Astrocyte of the hippocampus (primary cell): Measurements from ENCODE around the gene CSF2.
"Not testable (repeated sequence)": the region's sequence is repeated elsewhere in the genome, so short reads cannot be mapped to it uniquely, and the experiment has no call there.

Experiments
- DNase-seq: peaks from one replicate; pipeline ENCODE4 v3.0.0; 2011; ENCODE audit warnings: low read depth, low spot score

Gene CSF2

GRCh38 chr5:132087176-132087575, 13.6 kb downstream of the CSF2 start:
- DNase-seq, result no peak

- no peak for DNase-seq
Observed at GRCh38 chr5:132087661-132088060, 14.1 kb downstream of the CSF2 start.

- no peak for DNase-seq
Observed at GRCh38 chr5:132089363-132089762, 15.8 kb downstream of the CSF2 start.

- DNase-seq, result peak; percentile 89
Observed at GRCh38 chr5:132090107-132090506, 16.5 kb downstream of the CSF2 start.

GRCh38 chr5:132093271-132093670, 19.7 kb downstream of the CSF2 start:
- no peak for DNase-seq

- peak; percentile 78 for DNase-seq
Observed at GRCh38 chr5:132094393-132095076, 20.9 kb downstream of the CSF2 start.

GRCh38 chr5:132095077-132095410, 21.5 kb downstream of the CSF2 start:
- DNase-seq, result no peak

- DNase-seq, result no peak
Observed at GRCh38 chr5:132095424-132095972, 21.9 kb downstream of the CSF2 start.

- DNase-seq, result no peak
Observed at GRCh38 chr5:132096904-132097303, 23.3 kb downstream of the CSF2 start.

GRCh38 chr5:132098151-132098594, 24.6 kb downstream of the CSF2 start:
- DNase-seq, result peak; percentile 33

GRCh38 chr5:132098621-132099020, 25.0 kb downstream of the CSF2 start:
- DNase-seq, result no peak

- DNase-seq, result no peak
Observed at GRCh38 chr5:132099076-132099748, 25.6 kb downstream of the CSF2 start.

- no peak for DNase-seq
Observed at GRCh38 chr5:132099905-132100304, 26.3 kb downstream of the CSF2 start.

- DNase-seq, result no peak
Observed at GRCh38 chr5:132100672-132101261, 27.2 kb downstream of the CSF2 start.

GRCh38 chr5:132101385-132101880, 27.8 kb downstream of the CSF2 start:
- no peak for DNase-seq

- DNase-seq, result peak; percentile 31
Observed at GRCh38 chr5:132102101-132102701, 28.6 kb downstream of the CSF2 start.

- DNase-seq, result no peak
Observed at GRCh38 chr5:132102944-132103331, 29.3 kb downstream of the CSF2 start.

GRCh38 chr5:132103332-132103951, 29.9 kb downstream of the CSF2 start:
- DNase-seq, result peak; percentile 95

- DNase-seq, result no peak
Observed at GRCh38 chr5:132103969-132104391, 30.4 kb downstream of the CSF2 start.

- no peak for DNase-seq
Observed at GRCh38 chr5:132104556-132104955, 31.0 kb downstream of the CSF2 start.

- no peak for DNase-seq
Observed at GRCh38 chr5:132105688-132106087, 32.1 kb downstream of the CSF2 start.

GRCh38 chr5:132108495-132108894, 34.9 kb downstream of the CSF2 start:
- not testable (repeated sequence) for DNase-seq
